NCI-H524 (cell line): Measurements from ENCODE around the gene MAD1L1.

Experiments
- DNase-seq, 2 experiments: peaks; one replicate each; lab custom pipeline; 2025; lab: John Stamatoyannopoulos, UW

Gene MAD1L1

DNA sequence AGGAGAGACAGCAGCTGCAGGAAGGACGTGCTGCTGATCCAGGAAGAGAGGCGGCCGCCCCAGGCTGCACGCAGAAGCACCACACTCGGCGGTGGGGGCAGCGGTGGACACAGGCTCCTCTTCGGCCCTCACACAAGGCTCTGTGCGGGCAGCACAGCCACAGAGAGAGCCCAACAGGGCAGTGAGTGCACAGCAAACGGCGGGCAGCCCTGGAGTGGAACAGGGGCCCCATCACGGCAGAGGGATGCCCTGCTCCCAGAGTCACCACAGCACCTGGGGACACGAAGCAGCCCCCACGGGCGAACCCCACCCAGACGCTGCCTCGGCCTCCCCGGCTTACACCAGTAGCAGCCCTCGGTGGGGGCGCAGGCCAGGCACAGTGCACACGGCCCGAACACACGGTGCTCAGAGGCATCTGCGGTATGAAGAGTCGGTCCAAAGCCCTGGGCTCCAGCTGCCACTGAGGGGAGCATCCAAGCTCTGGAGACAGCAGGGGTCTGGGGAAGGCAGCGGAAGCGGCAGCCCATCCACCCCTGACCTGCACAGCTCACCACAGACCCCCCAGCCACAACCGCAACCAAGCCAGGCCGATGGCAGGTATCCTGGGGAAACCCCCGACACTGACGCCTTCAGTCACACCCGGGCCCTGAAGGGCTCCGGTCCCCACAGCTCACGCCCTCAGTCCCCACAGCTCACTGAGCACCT is 26.1 kb upstream of the MAD1L1 start:
- DNase-seq, result no peak

DNA sequence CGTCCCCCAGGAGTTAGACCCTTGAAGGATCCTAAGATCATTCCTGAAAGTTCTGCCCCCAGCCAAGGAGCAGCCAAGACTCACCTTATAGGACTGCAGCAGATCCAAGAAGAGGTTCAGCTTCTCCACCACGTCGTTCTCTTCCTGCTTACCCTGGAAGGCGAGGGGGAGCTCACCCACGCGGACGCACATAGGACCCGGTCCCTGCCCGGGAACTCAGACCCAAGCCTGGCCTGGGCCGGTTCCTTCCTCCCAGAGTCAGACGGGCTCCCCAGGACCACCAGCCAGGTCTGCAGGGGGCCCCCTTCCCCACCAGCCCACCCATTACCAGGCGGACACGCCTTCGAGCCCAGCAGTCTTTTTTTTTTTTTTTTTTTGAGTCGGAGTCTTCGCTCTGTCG is 24.9 kb upstream of the MAD1L1 start:
- DNase-seq, result no peak

- DNase-seq, result no peak
These were observed 24.4 kb upstream of the MAD1L1 start for GRCh38 chr7:2257046-2257551.

DNA sequence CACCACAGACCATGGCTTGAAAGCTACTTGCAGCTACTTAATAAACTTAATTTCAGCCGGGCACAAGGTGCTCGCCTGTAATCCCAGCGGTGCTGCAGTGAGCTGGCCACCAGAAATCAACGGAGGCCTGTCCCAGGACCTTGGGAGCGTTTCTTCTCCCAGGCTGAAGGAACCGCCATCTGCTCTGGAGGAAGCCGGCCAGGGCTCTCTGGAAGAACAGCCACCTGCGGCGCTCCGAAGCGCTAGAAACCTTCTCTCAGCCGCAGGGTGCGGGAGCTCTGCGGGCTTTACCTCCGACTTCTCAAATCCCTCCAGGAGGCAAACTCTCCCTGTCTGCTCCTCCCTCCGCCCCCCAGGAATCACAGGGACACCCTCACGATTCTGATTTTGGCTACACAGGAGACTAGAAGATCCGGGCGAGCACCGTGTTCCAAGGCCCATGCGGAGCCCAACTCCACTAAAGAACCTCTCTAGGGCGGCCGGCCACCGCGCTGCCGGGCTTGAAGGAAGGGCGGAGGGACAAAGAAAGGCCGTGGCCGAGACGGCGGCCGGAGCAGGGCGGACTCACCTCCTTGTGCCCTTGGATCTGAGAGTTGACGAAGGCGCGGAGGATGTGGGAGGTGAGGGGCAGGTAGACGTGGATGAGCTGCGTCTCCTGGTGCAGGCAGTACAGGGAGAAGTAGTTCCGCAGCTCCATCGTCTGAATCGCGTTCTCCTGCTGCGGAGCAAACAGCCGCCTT is 23.7 kb upstream of the MAD1L1 start:
- no peak for DNase-seq

DNA sequence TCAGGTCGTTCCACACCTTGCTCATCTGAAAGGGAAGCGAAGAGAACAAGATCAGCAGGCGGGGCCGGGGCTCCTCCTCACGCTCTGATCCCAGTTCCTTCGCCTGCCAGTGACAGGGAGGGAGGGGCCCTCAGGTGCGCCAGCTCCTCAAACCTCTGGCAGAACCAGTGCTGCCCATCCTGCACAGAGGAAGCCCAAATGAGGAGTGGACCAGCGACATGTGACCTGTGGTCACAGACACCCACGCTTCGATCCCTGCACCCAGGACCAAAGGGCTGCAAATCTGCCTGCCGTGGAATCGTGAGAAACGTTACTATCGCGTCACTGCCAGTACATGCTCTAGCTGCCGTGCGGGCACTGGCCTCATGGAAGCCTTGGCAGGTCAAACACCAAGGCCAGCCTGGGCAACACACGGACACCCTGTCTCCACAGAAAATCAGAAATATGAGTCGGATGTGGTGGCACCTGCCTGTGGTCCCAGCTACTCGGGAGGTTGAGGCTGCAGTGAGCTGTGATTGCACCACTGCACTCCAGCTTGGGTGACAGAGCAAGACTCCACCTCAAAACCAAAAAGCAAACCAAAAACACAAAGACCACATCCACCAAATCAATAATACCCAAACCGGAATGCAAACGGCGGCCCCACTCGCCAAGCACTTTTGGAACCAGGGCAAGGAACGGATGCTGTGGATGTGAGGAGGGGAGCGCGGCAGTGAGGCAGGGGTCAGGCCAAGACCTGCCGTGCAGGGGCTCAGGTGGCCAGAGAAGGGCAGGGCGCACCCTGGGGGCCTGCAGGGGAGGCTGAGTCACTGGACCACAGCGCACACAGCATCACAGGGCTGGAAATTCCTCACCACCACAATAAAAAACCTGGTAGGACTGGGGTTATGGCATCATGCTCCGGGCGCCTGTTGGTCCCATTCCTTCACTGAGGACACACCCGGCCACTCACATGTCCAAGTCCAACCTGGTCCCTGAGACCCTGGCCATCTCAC is 22.7 kb upstream of the MAD1L1 start:
- no peak for DNase-seq

- DNase-seq, result no peak
These were observed 21.8 kb upstream of the MAD1L1 start for GRCh38 chr7:2254429-2255144.

DNA sequence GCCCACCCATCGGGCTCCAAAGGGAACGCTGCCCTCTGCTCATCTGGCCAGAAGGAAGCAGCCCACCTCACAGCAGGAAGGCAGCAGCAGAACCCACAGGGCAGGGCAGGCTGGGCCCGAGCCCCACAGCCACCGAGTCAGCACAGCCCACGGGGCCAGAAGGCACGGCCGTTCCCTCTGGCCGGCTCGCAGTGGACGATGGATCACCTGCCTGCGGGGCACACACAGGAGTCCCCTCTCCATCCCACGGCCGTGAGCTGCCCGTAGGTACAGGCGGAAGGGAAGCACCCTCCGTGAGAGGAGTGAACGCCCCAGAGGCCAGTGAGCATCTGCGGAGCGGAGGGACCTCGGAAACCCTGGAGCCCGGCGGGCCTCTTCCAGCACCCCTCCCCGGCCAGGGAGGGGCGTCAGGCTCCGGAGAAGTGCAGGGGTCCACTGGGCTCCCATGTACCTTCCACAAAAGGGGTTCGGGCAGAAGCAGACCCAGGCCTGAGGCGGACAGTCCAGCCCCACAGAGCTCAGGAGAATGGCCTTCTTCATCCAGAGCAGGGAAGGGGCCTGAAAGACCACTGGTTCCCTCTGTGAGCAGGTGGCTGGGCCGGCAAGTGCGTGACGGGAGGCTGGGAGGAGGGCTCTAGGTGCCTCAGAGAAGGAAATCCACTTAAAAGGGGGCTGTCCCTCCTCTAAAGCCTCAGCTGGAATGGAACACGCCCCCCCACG is 20.9 kb upstream of the MAD1L1 start:
- no peak for DNase-seq

- DNase-seq, result no peak
These were observed 20.3 kb upstream of the MAD1L1 start for GRCh38 chr7:2253021-2253420.

- peak in 1 of 2 experiments; percentile 49 for DNase-seq
These were observed 19.4 kb upstream of the MAD1L1 start for GRCh38 chr7:2251841-2252771.

DNA sequence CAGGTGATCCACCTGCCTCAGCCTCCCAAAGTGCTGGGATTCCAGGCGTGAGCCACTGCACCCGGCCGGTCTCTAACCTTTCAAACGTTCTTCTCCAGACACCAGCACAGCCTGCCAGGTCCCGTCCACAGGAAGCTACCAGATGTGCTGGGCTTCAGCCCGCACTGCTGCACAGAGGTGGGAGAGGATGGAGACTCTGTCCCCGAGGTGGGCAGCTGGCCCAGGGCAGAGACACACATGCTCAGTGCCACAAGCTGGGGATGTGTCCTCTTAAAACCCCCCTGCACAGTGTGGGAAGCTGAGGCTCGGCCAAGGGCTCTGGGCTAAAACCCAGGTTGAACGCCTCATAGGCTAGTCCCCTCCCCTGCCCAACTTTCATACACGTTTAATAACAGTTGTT is 18.6 kb upstream of the MAD1L1 start:
- no peak for DNase-seq

DNA sequence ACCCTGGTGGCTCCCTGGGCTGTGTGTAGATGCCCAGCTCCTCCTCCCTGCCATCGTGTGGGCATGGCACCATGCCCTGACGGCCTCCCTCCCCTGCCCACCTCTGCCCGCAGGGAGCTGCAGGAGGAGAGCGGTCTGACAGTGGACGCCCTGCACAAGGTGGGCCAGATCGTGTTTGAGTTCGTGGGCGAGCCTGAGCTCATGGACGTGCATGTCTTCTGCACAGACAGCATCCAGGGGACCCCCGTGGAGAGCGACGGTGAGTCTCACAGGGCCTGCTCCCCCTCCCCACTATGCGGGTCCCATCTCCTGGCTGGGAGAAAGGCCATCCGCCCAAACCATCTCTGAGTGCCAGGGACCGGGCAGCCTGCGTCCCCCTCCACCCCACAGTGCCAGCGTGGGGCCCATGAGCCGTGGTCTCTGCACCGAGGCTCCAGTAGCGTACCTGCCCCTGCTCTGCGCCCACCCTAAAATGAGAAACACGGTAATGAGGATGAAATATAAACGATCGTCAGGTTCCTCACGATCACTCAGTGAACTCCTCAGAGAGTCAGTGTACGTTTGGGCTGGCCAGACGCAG is 17.1 kb upstream of the MAD1L1 start:
- no peak for DNase-seq

DNA sequence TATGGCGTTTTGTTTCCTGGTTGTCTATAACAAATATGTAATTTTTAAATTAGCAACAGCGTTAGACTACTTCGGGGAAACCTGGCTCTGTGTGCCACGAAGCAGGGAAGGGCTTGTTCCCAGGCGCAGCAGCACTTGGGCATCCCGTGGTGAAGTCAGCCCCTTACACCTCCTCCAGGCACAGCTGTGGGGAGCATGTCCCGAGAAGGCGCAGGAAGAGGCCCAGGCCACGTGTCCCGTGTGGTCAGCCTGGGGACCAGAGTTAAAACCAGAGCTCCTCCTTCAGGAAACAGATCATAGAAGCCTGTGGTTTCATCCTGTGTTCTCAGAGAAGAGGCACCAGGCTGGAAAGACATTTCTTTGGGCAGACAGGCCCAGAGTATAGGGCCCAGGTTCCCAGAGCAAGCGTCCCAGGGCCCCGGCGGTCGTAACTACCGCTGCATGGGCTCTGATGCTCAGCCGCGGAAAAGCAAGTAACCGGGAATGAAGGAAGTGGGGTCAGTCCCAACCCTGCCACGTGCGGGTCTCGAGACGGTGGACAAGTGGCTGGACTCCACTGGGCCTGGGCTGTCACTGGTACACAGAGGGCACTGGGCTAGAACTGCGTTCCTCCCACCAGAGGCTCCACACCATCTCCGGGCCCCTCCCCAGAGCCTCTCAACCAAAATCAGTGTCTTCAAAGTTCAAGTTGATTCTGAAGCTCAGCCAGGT is 16.4 kb upstream of the MAD1L1 start:
- DNase-seq, result no peak

DNA sequence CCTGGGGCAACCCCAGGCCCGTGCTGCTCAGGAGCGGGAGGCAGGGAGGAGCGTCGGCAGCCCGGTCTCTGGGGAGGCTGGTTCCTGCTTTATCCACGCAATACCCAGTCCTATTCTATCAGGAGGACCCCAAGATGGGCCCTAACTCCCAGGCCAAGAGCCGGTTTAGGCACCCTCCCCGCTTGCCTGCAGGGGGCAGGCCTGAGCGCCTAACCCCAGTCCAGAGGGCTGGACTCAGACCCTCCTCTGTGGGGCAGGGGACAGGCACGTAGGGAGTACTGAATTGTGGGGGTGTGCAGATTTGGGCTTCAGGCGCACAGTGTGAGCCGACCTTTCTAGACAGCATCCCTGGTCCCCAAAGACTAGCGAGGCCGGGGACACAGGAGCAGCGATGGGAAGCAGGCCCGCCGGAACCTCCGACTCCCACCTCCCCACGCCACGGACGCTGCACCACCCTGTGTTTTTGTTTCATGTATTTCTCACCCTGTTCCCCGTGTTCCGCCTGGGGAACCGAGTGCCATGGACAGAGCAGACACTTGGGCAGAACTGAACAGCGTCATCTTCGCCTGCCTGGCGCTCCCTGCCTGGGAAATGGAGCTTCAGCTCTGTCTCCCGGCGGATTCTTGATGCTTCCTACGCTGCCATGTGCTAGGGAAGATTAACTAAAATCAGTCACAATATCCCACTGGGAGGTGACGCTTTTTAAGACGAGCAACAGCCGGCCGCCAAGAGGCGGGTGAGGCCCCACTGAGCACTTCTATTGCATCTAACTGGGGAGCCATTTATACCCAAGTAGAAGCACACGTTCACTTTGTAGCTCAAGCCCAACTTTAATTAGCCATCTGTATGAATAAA is 14.6 kb upstream of the MAD1L1 start:
- DNase-seq, result peak in 1 of 2 experiments; percentile 8

- peak in 1 of 2 experiments; percentile 6 for DNase-seq
These were observed 13.3 kb upstream of the MAD1L1 start for GRCh38 chr7:2245883-2246675.

DNA sequence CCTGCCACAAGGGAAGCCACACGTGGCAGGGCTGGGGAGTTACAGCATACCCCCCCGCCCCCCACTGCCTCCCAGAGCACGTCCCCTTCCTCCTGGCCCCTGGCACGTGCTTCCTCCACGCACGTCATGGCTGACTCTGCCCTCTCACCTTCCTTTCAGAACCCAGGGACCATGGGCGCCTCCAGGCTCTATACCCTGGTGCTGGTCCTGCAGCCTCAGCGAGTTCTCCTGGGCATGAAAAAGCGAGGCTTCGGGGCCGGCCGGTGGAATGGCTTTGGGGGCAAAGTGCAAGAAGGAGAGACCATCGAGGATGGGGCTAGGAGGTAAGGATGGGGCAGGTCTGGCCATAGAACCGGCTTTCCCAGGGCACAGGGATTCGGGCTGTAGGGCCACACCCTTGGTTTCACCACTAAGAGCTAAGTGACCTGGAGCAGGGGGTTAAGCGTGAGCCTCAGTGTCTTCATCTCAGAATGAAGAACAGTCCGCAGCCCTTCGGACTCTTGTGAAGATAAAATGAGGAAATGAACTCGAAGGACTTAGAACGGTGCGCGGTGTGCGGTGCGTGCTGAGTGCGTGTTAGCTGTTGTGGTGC is 11.8 kb upstream of the MAD1L1 start:
- no peak for DNase-seq

DNA sequence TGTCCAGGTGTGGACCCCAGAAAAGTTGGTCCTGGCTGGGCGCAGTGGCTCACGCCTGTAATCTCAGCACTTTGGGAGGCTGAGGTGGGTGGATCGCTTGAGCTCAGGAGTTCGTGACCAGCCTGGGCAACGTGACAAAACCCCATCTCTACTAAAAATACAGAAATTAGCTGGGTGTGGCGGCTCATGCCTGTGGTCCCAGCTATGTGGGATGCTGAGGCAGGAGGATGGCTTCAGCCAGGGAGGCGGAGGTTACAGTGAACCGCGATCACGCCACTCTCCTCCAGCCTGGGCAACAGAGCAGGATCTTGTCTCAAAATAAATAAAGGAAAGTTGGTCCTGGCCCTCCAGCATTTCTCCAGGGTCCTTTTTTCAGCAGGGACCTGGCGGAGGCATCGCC is 10.7 kb upstream of the MAD1L1 start:
- DNase-seq, result no peak
